HG03571 (cell line): Measurements from ENCODE around the gene GPR75.
"Not testable (repeated sequence)": the region's sequence is repeated elsewhere in the genome, so short reads cannot be mapped to it uniquely, and the experiment has no call there.

Source experiments
- ATAC-seq: cut with Tn5 transposase; IDR thresholded peaks from one replicate; pipeline ENCODE4 v1.9.1; 2021; ENCODE audit not compliant: unreplicated experiment

GPR75 gene

DNA sequence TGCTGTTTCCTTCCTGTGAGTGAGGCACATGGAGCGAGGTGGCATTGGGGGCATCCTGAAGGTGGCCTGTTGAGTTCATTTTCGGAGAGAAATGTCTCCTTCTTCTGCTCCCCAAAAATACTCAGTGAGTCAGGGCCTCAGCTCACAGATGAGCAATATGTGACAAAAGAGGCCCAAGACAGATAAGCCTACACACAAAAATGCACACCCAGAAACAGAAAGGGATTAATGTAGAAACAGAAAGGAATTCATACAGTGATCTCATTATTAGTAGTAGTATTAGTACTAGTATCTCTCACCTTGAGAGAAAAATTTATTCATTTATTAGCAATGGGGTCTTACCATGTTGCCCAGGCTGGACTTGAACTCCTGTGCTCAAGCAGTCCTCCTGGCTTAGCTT is 5.1 kb downstream of the GPR75 start:
- ATAC-seq = no peak

DNA sequence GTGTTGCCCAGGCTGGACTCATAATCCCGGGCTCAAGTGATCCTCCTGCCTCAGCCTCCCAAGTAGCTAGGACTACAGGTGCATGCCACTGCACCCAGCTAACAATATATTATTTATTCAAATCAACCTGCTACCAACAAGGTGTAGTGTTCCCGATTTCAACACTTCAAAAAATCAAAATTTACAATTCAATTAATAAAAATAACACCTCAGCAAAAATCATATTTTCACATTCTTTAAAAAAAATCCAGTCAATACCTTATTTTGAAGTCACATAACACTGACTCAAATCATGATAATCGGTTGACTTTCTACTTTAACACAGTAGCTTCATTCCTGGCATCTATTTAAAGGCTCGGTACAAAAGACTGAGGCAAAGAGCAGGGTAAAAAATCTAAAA is 7.2 kb downstream of the GPR75 start:
- ATAC-seq = no peak

- ATAC-seq = not testable (repeated sequence)
Measured at GRCh38 chr2:53851052-53851757, 8.6 kb downstream of the GPR75 start.

DNA sequence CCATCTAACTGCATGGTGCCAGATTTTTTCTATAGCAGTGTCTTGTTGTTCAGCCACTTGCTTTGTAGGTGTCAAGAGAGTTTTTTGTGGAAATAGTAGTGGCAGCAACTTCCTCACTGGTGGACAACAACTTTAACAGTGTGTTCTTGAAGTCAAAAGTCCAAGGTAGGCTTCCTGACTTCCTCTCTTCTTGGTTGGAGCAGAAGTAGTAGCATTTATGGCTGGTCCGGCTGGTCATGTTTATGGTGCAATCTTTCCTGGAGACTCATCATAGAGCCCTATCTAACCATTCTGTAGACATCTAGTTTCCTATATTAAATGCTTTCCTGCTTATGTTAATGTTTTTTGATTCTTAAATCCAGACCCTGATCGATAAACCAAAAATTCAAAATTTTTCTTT is 11.7 kb downstream of the GPR75 start:
- ATAC-seq = no peak

DNA sequence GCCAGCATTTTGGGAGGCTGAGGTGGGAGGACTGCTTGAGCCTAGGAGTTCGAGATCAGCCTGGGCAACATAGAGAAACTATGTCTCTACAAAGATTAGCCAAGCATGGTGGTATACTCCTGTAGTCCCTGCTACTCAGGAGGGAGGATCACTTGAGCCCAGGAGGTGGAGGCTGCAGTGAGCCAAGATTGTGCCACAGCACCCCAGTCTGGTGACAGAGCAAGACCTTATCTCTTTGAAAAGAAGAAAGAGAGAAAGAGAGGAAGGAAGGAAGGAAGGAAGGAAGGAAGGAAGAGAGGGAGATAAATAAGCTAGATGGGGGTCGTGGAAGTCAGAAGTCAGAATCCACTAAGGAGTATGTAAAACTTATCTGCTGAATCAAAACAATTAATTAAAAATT is 16.2 kb downstream of the GPR75 start:
- ATAC-seq = no peak

GRCh38 chr2:53842891-53843290 is 16.9 kb downstream of the GPR75 start:
- no peak for ATAC-seq

GRCh38 chr2:53841651-53842050 is 18.1 kb downstream of the GPR75 start:
- ATAC-seq = not testable (repeated sequence)

DNA sequence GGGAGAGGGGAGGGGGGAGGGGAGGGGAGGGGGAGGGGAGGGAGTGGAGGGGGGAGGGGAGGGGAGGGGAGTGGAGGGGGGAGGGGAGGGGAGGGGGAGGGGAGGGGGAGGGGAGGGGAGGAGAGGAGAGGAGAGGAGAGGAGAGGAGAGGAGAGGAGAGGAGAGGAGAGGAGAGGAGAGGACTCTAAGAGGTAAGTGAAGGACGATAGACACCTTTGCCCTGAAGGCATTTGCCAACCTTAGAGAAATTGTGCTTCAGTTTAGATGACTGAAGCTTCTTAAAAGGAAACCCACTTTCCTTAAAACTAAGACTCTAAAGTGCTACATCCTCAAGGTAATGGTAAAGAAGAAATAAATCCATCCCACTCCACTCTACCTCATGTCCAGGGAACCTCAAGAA is 19.2 kb downstream of the GPR75 start:
- no peak for ATAC-seq

- ATAC-seq = not testable (repeated sequence)
Measured at GRCh38 chr2:53829980-53830290, 29.8 kb downstream of the GPR75 start.

DNA sequence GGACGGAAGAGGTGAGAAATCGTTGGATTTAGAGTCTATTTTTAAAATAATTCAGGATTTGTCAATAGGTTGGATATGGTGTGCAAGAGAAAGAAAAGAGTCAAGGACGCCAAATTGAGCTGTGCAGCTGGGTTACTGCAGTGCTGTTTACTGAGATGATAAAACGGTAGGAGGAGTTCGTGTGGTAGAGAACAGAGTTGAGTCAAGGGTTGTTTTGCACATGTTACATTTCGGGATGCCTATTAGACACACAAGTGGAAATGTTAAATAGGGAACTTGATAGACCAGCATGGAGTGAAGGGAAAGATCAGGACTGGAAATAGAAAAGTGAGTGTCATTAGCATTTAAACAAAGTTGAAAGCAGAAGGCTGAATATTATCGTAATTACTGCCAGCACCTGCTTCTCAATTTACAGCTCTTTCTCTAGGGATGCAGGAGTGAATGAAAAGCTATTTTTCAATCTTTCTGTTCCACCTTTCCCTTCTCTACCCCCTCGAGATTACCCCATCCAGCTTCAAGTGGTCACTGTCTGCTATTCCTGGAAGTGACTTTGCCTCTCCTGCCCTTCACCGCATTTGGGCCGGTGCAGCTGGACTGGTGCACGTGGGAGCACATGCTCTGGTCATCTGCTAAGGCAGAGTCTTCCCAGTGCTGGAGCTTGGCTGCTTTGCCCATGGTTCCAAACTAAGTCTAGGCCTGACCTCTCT is 30.3 kb downstream of the GPR75 start:
- no peak for ATAC-seq

- ATAC-seq = no peak
Measured at GRCh38 chr2:53828331-53828730, 31.4 kb downstream of the GPR75 start.

DNA sequence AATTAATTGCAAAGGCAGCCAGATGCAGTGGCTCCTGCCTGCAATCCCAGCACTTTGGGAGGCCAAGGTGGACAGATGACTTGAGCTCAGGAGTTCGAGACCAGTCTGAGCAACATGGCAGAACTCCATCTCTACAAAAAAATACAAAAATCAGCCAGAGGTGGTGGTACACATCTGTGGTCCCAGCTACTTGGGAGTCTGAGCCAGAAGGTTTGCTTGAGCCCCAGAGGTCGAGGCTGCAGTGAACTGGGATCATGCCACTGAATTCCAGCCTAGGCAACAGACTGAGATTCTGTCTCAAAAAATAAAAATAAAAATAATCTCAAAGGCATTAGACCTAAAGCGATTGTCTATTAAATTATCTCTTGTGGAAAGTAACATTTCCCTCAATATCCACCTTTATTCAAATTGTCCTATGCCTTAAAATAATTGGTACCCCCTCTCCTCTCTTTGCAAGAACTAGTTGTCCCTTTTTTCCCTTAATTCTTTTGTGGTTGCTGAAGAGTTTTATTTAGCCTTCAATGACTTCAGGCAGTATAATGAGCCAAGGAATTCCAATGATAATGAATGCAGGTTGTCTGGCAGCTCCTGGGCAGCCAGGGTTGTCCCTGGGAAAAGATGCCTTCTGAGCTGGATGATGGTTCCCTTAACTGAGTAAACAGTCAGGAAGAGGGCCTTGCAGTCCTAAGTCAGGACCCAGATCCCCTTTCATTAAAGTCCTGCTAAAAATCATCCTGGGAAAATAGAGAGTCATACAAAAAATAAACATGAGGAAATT is 32.2 kb downstream of the GPR75 start:
- no peak for ATAC-seq

GRCh38 chr2:53826587-53827397 is 33.0 kb downstream of the GPR75 start:
- no peak for ATAC-seq

GRCh38 chr2:53826030-53826410 is 33.7 kb downstream of the GPR75 start:
- ATAC-seq = no peak

GRCh38 chr2:53823639-53824038 is 36.1 kb downstream of the GPR75 start:
- ATAC-seq = not testable (repeated sequence)

DNA sequence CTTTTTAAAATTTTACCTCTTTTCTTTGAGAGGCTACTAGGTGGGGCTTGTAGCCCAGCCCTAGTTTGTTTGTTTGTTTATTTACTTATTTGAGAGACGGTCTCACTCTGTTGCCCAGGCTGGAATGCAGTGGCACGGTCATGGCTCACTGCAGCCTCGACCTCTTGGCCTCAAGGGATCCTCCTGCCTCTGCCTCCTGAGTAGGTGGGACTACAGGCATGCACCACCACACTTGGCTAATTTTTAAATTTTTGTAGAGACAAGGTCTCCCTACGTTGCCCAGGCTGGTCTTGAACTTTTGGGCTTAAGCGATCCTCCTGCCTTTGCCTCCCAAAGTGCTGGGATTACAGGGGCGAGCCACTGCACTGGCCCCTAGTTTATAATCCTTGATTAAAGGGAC is 38.0 kb downstream of the GPR75 start:
- ATAC-seq = no peak

DNA sequence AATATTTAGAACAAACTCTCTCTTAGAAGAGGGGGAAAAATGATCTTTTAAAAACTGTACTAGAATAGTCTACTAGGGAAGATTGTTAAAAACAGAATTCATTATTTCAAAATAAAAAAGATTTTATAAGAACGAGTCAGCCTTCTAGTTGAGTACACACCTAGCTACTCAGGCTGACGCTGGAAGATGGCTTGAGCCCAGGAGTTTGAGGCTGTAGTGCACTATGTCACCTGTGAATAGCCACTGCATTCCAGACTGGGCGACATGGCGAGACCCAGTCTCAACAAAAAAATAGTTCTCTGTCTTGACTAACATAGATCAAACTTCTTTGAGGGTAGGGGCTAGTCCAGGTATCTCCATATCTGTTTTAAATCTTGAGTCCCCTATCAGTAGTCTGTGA is 39.1 kb downstream of the GPR75 start:
- ATAC-seq = no peak

GRCh38 chr2:53820048-53820447 is 39.7 kb downstream of the GPR75 start:
- no peak for ATAC-seq

DNA sequence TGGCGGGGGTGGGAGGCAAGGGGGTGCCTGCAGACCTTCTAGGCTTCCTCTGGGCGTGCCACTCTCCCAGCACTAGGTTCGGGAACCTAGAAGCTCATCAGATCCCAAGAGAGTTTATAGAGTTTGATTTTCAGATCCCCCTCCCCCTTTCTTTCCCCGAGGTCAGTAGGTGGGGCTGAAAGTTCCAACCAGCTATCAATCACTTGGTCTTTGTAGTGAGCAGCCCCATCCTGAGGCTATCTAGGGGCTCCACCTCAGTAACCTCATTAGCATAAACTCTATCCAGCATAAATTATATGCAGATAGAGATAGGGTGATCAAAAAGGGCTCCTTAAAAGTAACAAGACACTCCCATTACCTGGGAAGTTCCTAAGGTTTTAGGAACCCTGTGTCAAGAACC is 40.1 kb downstream of the GPR75 start:
- ATAC-seq = no peak

DNA sequence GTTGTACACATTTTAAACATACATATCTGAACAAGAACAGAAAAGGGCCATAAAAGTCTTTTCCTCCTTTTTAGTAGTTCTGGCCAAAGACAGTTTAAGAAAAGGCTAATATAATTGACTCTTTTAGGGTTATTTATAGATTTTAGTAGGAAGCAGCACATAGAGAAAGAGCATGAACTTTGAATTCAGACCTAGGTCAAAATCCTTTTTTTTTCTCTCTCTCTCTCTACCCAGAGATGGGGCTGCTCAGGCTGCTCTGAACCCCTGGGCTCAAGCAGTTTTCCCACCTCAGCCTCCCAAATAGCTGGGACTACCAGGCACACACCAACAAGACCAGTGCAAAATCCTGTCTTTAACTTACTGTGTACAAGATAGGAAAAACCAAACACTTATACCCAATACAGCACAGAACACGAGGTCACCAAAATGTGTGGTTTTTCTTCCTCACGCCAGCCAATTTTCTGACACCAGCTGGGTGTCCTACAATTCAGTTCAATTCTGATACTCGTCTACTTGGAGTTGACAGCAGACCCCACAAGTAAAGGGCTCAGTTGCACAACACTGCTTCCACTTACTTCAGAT is 40.8 kb downstream of the GPR75 start:
- ATAC-seq = no peak

DNA sequence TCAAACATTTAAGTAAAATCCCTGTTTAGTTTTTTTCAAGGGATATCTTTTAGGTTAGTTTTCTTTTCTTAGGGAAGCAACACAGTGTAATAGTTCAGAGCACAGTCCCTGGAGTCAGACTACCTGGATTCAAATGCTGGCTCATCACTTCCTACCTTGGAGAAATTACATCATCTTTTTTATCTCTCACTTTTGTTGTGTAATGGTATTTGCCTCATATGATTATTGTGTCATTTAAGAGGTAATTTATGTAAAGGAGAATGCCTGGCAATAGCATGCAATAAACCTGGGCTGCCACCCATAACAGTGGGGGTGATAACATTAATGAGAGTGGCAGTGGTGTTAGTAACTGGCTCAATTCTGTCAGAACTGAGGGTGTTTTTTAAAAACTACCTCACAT is 46.6 kb downstream of the GPR75 start:
- no peak for ATAC-seq
